Activated CD4-positive, alpha-beta T cell treated with anti-CD3 and anti-CD28 coated beads, Interleukin-2, amount 50 U/mL, for 24 hours (primary cell): ENCODE results near the gene ITM2C.

ENCODE experiments used
- DNase-seq, 2 donors: peaks; one replicate each; pipeline ENCODE4 v3.0.0-alpha.2; 2020; ENCODE audit warnings: low read depth in 1 of 2, low spot score in 1 of 2

ITM2C gene

GRCh38 chr2:230906471-230907230, 41.9 kb downstream of the ITM2C start:
- no peak for DNase-seq

DNA sequence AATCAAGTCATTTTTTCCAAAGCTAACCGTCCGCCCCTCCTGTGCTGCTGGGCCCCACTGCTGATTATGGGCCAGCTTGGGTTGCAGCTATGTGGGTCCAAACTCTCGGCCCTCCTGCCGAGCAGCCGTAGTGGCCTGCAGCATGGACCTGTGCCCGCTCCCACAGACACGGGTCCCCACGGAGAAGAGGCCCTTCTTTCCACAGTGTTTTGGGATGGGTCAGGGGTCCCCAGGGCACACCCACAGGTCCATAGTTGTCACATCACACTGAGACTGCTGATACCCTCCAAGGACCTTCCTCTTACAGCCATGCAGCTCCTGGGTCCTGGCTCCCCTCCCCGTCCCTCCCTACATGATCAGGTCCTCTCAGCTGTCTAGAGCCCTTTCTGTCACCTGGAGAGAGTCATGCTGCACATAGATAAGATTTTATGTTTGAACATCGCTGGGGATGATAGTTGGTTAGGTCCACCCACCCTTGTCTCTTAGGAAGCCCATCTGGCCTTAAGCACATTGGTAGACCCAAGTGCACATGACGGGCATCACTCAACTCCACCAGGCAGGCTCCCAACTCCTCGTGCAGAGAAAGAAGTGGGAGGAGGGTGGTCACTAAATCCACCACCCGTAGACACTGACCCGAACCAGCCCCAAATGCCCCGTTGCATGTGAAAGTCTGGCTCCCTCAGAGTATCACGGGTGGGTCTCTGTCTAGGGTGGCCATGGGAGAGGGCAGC, 42.8 kb downstream of the ITM2C start:
- no peak for DNase-seq

- no peak for DNase-seq
Observed at GRCh38 chr2:230908092-230908594, 43.4 kb downstream of the ITM2C start.

DNA sequence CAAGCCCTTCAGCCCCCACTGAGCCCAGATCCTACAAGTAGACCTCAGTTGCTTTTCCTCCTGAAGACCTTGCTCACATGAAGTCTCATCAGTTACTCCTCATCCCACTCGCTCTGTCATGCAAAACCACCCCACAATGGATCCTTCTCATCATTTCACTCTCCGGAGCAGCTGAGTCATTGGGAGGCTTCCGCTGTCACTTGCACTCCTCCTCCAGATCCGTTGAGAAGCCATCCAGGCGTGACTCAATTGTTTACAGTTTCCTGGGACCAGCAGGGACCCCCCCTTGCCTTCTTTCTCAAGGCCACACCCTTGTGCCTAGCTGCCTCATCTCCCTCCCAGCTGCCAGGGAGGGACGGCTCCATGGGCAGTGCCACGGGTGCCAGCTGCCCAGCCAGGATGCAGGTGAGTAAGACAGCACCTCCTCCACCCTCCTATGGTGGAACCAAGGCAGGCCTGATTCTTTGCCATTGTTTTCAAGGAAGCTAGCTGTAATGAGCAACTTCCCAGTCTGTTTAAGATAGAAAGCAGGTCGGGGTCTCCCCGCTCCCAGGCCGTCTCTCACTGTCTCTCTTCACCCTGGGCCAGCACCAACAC, 44.0 kb downstream of the ITM2C start:
- peak in 1 of 2 donors; percentile 75 for DNase-seq

- no peak for DNase-seq
Observed at GRCh38 chr2:230909841-230910545, 45.3 kb downstream of the ITM2C start.

- no peak for DNase-seq
Observed at GRCh38 chr2:230910546-230911177, 45.9 kb downstream of the ITM2C start.

DNA sequence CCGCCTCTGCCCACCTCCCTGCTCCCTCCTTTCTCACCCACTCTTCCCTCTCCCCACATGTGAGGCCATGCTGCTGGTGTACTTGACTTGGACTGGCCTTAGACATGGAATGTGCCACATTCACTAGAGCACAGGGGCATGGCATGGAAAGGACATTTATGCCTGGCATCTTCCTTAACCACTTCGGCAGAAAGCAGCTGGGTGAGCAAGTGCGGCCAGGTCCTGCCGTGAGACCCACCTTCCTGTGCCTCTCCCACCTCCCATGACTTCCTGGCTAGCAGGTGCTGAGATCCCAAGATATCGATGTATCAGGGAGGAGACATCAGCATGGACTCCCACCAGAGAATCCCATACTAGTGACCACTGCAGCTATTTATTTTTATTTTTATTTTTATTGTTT, 47.3 kb downstream of the ITM2C start:
- no peak for DNase-seq

- DNase-seq: no peak
Observed at GRCh38 chr2:230912724-230913123, 48.0 kb downstream of the ITM2C start.

- DNase-seq: no peak
Observed at GRCh38 chr2:230913406-230914143, 48.8 kb downstream of the ITM2C start.

- no peak for DNase-seq
Observed at GRCh38 chr2:230914886-230915285, 50.1 kb downstream of the ITM2C start.

DNA sequence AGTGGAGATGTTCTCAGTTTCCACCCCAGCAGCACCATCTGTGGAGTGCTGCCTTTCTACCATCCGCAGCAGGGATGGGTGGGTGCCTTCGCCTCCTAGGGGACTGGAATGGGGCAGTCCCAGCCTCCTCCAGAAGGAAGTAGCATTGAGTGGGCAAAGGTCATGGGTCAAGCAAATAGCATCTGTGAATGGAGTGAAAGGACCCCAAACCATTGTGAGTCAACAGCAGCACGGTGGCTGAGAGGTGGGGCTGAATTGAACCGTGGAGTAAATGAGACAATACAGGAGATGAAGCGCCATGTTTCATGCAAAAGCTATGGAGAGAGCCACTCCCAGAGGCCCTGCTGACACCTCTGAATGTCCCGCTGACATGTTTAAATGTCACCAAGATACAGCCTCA, 50.6 kb downstream of the ITM2C start:
- DNase-seq: no peak

- no peak for DNase-seq
Observed at GRCh38 chr2:230916218-230916617, 51.5 kb downstream of the ITM2C start.

DNA sequence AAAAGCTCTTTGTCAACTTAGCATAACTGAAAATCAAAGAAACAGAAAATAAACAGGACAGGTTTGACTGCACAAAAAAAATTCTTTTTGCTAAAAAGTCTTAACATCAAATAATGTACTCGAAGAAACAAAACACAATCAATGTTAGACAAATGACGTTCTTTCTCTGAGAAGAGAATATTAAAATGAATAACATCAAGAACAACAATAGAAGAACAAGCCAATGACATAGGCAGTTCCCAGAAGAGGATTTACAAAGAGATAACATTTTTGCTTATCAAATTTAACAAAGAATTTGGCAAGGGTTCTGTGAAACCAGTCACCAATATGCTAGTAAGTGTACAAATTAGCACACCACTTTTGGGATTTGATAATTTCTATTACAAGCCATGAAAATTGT, 54.5 kb downstream of the ITM2C start:
- DNase-seq: no peak

GRCh38 chr2:230919681-230920080, 54.9 kb downstream of the ITM2C start:
- no peak for DNase-seq

GRCh38 chr2:230920167-230920566, 55.4 kb downstream of the ITM2C start:
- DNase-seq: no peak

DNA sequence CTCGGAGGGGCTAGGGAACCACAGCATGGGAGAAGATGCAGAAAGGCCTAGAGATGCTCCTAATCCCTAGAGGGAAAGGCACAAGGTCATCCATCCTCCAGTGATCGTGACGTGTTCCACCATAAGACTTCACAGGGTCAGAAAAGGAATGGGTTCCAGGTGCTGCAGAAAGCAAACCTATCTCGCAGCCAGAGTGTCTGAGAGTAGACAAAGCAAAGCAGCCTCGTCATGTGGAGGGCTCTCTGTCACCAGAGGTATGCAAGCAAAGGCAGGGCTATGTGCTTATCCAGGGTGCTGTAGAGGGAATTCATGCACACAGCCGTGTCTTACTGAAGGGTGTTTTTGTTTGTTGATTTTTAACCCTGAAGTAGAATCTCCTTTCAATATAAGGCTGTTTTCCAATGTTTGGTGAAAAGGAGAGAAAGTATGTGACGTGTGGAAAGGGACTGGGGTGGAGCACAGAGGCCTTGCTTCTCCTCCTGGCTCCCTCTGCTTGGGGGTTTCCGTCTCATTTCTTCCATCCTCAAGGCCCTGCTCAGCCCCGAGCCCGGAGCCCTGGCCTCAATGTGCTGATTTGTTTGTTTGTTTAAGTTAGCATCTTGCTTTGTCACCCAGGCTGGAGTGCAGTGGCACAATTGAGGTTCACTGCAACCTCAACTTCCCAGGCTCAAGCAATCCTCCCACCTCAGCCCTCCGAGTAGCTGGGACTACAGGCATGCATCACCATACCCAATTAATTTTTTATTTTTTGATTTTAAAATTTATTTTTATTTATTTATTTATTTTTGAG, 57.3 kb downstream of the ITM2C start:
- no peak for DNase-seq

GRCh38 chr2:230922951-230923717, 58.4 kb downstream of the ITM2C start:
- no peak for DNase-seq

DNA sequence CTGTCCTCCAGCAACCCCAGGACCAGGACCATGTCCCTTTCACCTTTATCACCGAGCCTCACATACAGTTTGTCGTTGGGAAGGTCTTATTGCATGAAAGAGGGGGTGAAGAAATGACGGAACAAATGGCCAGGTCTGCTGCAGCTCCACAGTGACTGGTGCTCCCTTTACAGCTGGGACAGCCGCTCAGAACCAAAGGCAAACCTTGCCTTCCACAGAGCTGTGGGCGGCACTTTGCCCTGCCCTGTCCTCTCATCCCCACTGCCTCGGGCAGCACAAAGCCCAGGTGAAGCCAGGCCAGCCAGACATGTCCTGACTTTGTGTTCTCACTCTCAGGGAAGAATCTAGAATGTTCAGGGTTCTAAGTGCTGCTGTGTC, 59.3 kb downstream of the ITM2C start:
- DNase-seq: no peak
